PFSK-1 (cell line): ENCODE measurements around the gene GAS1.

Experiments used
- FOXP2 ChIP-seq: optimal IDR thresholded peaks from 2 replicates; pipeline ENCODE3; 2011; ENCODE audit warnings: borderline replicate concordance, control low read depth, inconsistent platforms; ENCODE audit not compliant: insufficient read depth; ENCODE audit errors: extremely low read length, extremely low read depth
- POLR2AphosphoS5 ChIP-seq: IDR thresholded peaks from 2 replicates; pipeline ENCODE4 v1.6.1; 2012; ENCODE audit warnings: low read depth, mild to moderate bottlenecking, control low read depth, low read length, moderate library complexity
- REST ChIP-seq, 2 experiments: IDR thresholded peaks; 2 replicates each; pipeline versions ENCODE4 v1.6.1 to v1.8.0; 2011 to 2012; ENCODE audit warnings: low read depth in 2 of 2, low read length in 2 of 2, control low read depth in 1 of 2, inconsistent platforms in 1 of 2, mild to moderate bottlenecking in 1 of 2, moderate library complexity in 1 of 2; ENCODE audit not compliant: insufficient read depth in 1 of 2
- SIN3A ChIP-seq: IDR thresholded peaks from 2 replicates; pipeline ENCODE4 v1.6.1; 2012; ENCODE audit warnings: mild to moderate bottlenecking, low read length, moderate library complexity, borderline replicate concordance; ENCODE audit not compliant: insufficient read depth
- TAF1 ChIP-seq: IDR thresholded peaks from 2 replicates; pipeline ENCODE4 v1.6.1; 2012; ENCODE audit warnings: low read length, control low read depth, borderline replicate concordance; ENCODE audit not compliant: insufficient read depth

Gene GAS1

GRCh38 chr9:86979657-86980056, 32.4 kb upstream of the GAS1 start:
- TF ChIP-seq TAF1 (no peak), FOXP2 (no peak)

- TF ChIP-seq FOXP2 (no peak), POLR2AphosphoS5 (no peak), TAF1 (no peak), REST (IDR thresholded peaks at IDR 0.05; ENCODE audit: insufficient read depth in 1 of 2, low read depth in 2 of 2, low read length in 2 of 2) (no peak), SIN3A (no peak)
These were observed 31.7 kb upstream of the GAS1 start for GRCh38 chr9:86978922-86979474.

- TF ChIP-seq REST (IDR thresholded peaks at IDR 0.05; ENCODE audit: insufficient read depth in 1 of 2, low read depth in 2 of 2, low read length in 2 of 2) (no peak), FOXP2 (no peak), SIN3A (no peak), TAF1 (no peak), POLR2AphosphoS5 (no peak)
These were observed 31.1 kb upstream of the GAS1 start for GRCh38 chr9:86978413-86978812.

- no peak for TF ChIP-seq FOXP2
- TF ChIP-seq TAF1 = no peak
- no peak for TF ChIP-seq SIN3A
- TF ChIP-seq REST (IDR thresholded peaks at IDR 0.05; ENCODE audit: insufficient read depth in 1 of 2, low read depth in 2 of 2, low read length in 2 of 2) = no peak
- no peak for TF ChIP-seq POLR2AphosphoS5
These were observed 30.0 kb upstream of the GAS1 start for GRCh38 chr9:86977205-86977835.

- no peak for TF ChIP-seq FOXP2
- TF ChIP-seq TAF1 = no peak
- TF ChIP-seq POLR2AphosphoS5 = no peak
- no peak for TF ChIP-seq REST (IDR thresholded peaks at IDR 0.05; ENCODE audit: insufficient read depth in 1 of 2, low read depth in 2 of 2, low read length in 2 of 2)
- no peak for TF ChIP-seq SIN3A
These were observed 28.3 kb upstream of the GAS1 start for GRCh38 chr9:86975606-86976005.
